Stimulated activated CD4-positive, alpha-beta T cell treated with anti-CD3 and anti-CD28 coated beads, TNF-alpha, amount 100 ng/mL, for 4 hours (primary cell): Measurements from ENCODE around the gene LRPPRC.
"Not testable (repeated sequence)": the region's sequence is repeated elsewhere in the genome, so short reads cannot be mapped to it uniquely, and the experiment has no call there.

Experiments used
- DNase-seq, 3 experiments: peaks; one replicate each; pipeline ENCODE4 v3.0.0-alpha.2; 2020; ENCODE audit warnings: low read depth in 3 of 3

Gene LRPPRC

DNA sequence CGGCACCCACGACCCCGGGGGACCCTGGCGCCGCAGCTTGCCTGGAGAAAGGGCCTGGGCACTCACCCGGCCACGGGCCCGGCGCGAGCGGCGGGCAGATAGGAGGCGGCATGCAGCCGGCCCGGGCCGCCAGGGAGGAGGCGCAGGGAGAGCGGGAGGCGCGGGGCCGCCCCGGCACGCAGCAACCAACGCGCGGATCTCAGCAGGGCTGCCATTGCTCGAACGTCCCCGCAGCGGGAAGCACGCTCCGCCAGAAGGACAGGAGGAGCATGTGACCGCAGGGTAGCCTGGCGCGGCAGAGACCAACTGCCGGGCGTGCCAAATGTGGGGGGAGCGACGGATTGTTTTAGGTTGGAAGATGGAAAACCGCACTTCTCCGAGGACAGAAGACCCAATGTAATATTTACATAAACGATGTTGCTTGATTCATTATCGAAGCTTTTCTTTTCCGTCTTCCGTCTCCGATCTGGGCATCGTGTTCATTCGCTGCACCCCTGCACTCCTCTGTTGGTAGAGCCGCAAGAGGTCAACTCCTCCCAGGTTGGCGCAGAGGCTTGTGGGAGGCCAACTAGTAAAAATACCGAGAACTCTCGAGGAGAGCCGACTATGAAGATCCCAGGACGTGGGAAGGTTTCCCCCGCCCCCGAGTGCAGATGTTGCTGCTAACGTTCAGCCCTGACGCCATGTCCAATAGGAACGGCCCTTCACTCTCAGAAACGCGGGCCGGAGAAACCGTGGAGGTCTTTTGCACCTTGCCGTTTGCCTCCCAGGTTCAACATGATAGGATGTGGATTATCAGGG, at the start of gene LRPPRC:
Gene LRPPRC, minus strand, starts transcription at position 257 of the 801 bp plus-strand sequence. Its CDS starts 42 bp downstream, at position 215.
- DNase-seq: peak; percentile 71 to 81 (median 77)

DNA sequence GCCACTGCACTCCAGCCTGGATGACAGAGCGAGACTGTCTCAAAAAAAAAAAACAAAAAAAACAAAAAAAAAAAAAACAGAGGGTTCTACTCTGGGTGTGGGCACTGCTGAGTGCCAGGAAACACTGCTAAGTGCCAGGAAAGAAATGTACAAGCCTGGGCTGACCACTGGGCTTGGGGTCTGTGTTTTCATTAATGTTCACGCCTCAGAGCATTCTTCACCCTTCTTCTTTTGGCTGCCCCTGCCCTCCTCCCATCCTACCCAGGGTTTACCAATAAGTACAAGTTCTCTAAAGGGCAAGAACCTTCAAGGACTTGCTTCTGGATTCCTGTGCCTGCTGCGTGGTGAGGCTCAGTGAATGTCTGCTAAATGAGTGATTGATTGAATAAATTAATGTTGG, 49.3 kb upstream of the LRPPRC start:
- DNase-seq: no peak

DNA sequence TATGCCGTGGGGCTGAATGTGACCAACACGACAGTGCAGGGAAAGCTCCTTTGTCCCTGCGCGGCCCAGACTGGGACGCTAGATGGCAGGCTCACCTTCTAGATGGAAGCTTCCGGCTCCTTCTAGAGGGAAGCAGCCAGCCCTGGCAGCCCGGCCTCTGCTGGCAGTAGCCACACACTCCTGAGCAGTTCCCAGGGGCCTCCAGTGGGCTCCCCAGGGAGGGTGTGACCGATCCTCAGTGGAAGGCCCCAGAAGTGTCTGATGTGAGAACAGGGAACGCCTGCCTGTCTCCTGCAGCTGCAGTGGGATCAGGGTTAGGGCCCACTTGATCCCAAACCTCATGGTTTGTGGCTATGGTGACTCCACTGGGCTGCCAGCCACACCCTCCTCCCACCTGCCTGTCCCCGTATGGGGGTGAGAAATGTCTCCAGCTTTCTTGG, 48.5 kb upstream of the LRPPRC start:
- DNase-seq: peak; percentile 54 to 65 (median 64)

DNA sequence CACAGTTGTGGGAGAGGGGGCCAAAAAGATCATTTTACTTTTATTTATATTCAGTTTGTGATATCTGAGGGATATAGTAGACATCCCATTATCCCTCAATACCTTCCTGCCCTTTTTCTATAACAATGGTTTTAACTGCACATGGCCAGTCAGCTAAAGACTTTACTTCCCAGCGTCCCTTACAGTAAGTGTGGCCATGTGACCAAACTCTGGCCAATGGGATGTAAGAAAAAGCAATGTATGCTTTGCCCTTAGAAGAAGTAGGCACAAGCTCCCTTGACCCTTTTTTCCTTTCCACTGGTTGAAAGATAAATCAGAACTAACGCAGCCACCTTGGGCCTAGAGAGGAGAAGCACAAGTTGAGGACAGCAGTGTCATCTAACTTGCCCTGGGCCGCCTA, 44.6 kb upstream of the LRPPRC start:
- DNase-seq: no peak

- DNase-seq: no peak
These were observed 42.5 kb upstream of the LRPPRC start for GRCh38 chr2:44038277-44038676.

DNA sequence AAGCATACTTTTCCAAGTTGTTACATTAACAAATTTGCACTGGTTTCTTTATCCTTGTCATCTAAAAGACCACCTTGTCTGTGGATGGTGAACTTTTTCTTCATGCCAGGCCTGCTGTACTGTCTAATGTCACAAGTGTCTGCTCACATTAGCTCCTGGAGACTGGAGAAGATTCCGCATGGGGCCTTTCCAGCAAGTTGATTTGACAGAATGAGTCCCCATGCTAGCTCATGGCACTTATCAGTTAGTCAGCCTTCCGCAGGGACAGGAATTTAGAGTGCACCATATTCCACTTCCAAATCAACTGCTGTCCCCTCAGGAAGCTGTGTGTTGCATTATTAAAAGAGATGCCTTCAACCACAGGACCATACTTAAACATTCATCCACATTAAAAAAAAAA, 41.4 kb upstream of the LRPPRC start:
- no peak for DNase-seq

- DNase-seq: no peak
These were observed 38.2 kb upstream of the LRPPRC start for GRCh38 chr2:44033947-44034346.

- DNase-seq: not testable (repeated sequence)
These were observed 31.3 kb upstream of the LRPPRC start for GRCh38 chr2:44027076-44027475.

DNA sequence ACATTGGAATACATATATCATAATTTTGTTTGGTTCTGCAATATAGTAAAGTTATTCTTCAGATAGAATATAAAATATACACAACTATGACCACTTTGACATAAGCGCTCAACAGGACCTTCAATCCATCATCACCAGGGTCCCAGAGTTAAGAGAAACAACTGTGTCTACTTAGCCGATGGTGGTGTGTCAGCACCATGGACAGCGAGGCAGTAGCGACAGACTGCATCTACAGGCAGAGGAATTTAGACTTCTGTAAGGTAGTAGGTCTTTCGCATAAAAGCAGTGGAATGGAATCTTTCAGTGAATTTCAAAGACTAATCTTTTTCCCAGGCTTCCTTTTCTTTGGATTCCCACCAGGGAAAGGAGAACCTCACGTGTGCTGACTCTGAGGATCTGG, 20.5 kb upstream of the LRPPRC start:
- DNase-seq: no peak

DNA sequence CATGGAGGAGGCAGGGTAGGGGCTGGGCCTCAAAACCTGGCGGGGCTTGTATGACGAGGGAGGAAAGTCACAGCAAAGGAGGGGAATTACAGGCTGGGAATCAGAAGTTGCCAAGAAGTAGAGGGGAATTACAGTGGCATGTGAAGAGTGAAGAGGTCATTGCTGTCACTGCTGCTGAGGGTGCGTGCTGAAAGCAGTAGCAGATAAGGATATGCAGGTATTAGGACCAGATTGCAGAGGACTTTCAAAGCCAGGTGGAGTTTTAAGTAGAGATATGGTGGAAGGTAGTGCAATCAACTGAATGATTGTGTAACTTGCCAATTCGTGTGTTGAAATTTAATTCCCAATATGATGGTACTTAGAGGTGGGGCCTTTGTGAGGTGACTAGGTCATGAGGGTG, 19.4 kb upstream of the LRPPRC start:
- no peak for DNase-seq

DNA sequence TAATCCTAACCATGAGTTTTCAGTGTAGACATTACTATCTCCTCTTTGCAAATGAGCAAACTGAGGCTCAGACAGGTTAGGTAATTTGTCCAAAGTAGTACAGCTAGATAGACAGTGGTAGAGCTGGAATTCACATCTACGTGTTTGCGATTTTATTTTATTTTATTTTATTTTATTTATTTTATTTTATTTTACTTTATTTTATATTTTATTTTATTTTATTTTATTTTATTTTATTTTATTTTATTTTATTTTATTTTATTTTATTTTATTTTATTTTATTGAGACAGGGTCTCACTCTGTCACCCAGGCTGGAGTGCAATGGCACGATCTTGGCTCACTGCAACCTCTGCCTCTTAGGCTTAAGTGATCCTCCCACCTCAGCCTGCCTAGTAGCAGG, 17.4 kb upstream of the LRPPRC start:
- not testable (repeated sequence) for DNase-seq

DNA sequence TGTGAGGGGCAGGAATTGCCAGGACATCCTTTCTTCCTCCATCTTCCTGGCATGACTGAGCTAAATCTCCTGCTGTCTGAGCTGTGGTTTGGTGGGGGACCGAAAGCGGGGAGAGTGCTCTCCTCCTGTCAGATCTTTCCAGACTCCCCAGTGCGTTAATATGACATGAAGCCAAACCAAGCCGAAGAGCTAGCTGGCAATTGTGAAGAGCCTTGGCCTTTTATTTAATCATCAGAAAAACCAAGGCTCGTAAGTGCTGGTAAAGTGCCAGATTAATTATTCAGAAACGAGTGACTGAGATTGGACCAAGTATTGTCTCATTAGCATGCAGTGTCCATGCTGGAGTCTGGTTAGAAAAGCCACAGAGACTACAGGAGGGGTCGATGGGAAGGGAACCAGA, 14.5 kb upstream of the LRPPRC start:
- no peak for DNase-seq

DNA sequence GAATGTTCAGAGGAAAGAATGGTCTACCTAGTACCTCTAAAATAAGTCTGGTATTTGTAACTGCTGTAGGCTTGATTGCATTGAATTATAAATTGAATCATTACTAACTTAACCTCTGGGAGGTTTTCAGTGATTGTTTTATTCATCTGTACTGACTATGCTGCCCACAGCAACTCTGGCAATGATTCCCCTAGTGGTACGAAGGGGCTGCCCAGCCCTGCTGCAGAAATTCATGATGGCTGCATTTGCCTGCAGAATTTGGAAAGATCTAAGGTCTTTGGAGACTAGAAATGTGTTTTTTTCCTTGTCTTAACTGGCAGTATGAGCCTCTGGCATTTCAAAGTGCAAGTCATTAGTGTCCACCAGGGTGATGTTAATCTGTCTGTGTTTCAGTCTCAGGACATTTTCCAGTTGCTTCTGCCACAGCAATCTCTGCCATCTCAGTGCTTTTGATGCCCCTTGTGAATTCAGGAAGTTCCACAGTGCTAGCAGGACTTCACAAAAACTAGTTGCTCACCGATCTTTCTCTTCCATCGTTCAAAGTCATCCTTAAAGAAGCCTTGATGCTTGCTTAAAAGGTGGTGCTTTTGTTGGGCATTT, 13.4 kb upstream of the LRPPRC start:
- DNase-seq: no peak

DNA sequence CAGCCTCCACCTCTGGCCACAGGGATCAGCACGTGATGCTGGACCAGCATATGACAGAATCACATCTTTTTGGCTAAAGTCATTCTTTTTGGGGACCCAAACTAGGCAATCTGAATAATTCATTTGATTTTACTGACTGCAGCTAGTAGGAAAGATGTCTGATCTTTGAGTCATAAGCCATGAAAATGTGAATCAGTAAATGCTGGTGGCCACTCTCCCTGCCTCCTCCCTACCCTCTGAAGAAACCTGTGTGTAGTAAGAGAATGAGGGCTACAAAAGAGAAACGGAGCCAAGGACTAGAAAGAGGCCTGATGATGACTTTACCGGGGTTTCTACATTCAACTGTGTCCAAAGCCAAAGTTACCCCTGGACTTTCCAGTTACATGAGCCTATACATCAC, 10.1 kb upstream of the LRPPRC start:
- no peak for DNase-seq

DNA sequence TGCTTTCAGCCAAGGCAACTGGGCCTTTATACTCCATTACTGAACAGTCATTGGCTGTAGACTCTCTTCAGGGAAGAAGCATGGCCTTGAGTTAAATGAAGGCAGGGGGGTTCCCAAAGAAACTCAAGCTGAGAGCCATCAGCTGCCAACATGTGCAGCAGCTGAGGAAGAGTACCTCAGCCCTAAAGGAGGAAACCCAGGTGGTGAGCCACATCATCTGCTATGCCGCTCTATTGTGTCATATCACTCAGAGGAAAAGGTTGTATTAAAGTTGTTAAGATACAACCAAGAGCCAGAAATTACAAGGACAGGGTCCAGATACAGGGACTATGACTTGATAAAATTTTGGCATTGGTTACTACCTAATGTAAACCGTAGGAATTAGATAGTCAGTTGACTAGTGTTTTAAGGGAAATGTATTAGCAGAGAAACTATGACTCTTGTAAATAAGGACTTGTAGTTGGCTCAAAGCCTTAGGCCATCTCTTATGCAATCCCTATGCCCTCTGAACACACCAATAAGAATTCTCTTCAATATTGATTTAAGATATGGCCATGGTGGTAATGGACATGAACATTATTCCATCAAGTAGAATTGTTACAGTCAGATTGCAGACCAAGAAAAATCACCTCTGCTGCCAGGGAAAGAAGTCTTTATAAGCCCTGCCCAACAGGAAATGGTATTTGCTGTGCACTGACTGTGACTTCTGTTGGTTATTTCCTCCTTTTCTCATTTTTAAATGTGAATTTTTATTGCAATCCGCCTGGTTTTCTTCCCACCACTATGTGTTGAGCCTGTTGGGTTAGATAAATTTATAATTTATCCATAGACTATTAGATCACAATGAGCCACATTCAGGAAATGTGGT, 9.2 kb upstream of the LRPPRC start:
- DNase-seq: no peak

- no peak for DNase-seq
These were observed 5.9 kb upstream of the LRPPRC start for GRCh38 chr2:44001716-44002115.

DNA sequence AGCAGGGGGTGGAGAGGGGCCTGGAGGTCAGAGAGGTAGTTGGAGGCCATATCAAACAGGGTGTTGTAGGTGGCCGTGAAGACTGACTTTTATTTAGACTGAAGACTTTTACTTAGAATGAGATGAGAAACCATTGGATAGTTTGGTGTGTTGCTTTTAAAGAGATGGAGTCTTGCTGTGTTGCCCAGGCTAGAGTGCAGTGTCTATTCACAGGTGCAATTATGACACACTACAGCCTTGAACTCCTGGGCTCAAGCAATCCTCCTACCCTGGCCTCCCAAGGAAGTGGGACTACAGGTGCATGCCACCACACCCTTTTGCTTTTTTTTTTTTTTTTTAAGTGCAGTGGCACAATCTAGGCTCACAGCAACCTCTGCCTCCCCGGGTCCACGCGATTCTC, 2.5 kb upstream of the LRPPRC start:
- no peak for DNase-seq

DNA sequence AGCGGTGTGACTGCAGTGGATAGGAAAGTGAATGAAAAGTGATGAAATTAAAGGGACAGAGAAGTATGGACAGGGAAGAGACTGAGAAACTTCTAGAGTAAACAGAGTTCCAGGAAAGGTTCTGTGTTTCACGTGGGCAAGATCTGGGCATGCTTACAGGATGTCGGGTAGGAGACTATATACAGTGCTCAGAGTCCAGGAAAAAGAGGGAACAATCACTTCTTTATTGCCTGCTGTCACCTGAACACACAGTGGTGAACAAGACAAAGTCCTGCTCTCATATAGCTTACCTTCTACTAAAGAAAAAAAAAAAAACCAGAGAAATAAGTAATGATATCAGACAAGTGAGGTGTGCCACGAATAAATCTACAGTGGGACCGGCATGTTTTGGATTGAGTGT, 2.4 kb downstream of the LRPPRC start:
- DNase-seq: no peak

DNA sequence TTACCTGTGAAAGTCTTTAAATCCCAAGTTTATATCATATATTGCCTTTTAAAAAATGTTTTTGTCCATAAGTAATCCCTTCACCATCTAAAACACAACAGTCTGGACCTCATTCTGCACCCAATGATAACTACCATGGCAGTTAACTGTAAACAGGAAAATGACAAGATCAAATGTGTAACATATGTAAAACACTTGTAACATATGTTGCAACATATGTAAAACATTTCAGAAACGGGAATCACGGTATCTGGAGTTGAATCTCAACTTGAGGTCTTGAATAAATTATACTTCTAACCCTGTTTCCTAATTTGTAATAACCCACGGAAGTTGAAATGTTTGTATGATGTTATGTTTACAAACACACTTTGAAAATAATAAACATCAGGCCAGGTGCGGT, 6.2 kb downstream of the LRPPRC start:
- no peak for DNase-seq

- no peak for DNase-seq
These were observed 9.2 kb downstream of the LRPPRC start for GRCh38 chr2:43986600-43986999.

DNA sequence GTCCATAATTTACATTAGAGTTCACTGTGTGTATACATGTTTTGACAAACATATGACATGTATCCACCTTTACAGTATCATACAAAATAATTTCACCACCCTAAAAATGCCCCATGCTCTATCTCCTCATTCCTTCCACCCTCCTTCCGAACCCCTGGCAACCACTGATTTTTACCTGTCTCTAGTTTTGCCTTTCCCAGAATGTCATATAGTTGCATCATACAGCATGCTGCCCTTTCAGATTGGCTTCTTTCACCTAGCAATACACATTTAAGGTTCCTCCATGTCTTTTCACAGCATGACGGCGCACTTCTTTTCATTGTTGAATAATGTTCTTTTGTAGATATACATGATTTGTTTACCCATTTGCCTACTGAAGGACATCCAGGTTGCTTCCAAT, 10.4 kb downstream of the LRPPRC start:
- no peak for DNase-seq

- DNase-seq: no peak
These were observed 11.3 kb downstream of the LRPPRC start for GRCh38 chr2:43984533-43984932.

GRCh38 chr2:43980902-43981301, 14.9 kb downstream of the LRPPRC start:
- no peak for DNase-seq
